ENCODE results near the gene ZBTB7A.

ZBTB7A gene

DNA sequence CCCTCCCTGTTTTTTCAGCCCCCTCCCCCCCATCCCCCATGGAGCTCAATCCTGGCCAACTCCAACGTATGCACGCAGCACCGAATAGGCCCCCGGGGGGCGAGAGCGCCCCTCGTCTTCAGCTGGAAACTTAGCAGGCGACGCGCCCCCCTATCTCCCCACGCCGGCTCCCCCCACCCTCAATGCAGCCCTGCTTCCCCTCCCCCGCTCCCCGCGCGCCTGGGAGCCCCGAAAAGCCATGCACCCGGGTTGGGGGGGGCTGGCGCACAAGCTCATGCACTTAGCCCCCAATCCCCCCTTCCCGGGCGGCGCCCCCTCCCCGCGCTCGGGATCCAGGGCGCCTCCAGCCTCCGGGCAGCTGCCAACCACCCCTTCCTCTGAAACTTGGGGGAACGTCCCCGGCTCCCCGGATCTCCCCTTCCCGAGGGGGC lies 508 bp downstream of the ZBTB7A start (continued):
- TF ChIP-seq, protein P1, sequence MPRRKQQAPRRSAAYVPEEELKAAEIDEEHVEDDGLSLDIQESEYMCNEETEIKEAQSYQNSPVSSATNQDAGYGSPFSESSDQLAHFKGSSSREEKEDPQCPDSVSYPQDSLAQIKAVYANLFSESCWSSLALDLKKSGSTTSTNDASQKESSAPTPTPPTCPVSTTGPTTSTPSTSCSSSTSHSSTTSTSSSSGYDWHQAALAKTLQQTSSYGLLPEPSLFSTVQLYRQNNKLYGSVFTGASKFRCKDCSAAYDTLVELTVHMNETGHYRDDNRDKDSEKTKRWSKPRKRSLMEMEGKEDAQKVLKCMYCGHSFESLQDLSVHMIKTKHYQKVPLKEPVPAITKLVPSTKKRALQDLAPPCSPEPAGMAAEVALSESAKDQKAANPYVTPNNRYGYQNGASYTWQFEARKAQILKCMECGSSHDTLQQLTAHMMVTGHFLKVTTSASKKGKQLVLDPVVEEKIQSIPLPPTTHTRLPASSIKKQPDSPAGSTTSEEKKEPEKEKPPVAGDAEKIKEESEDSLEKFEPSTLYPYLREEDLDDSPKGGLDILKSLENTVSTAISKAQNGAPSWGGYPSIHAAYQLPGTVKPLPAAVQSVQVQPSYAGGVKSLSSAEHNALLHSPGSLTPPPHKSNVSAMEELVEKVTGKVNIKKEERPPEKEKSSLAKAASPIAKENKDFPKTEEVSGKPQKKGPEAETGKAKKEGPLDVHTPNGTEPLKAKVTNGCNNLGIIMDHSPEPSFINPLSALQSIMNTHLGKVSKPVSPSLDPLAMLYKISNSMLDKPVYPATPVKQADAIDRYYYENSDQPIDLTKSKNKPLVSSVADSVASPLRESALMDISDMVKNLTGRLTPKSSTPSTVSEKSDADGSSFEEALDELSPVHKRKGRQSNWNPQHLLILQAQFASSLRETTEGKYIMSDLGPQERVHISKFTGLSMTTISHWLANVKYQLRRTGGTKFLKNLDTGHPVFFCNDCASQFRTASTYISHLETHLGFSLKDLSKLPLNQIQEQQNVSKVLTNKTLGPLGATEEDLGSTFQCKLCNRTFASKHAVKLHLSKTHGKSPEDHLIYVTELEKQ (tag by site-specific recombination; IDR thresholded peaks at IDR 0.05; ENCODE audit: borderline replicate concordance) = no peak
- TF ChIP-seq ZEB2 (tag by site-specific recombination; IDR thresholded peaks at IDR 0.05) (peak; percentile 56; the same call in 1 of the 2 replicates), GLIS1 (tag by site-specific recombination; IDR thresholded peaks at IDR 0.05) (peak; percentile 67), ZBTB7A (tag by site-specific recombination; IDR thresholded peaks at IDR 0.05; ENCODE audit: low read depth) (peak; percentile 91), ZBTB26 (tag by site-specific recombination; optimal IDR thresholded peaks at IDR 0.05) (peak; percentile 68), KLF9 (tag by site-specific recombination; IDR thresholded peaks at IDR 0.05; ENCODE audit: low read depth) (peak; percentile 25; the same call in 1 of the 2 replicates), ZNF768 (tag by site-specific recombination; IDR thresholded peaks at IDR 0.05) (no peak), ZNF335 (tag by site-specific recombination; conservative IDR thresholded peaks at IDR 0.05) (peak; percentile 26; the same call in 1 of the 2 replicates), ZBTB10 (tag by site-specific recombination; IDR thresholded peaks at IDR 0.05) (peak; percentile 98), ZNF169 (tag by site-specific recombination; IDR thresholded peaks at IDR 0.05) (no peak), ZFP41 (tag by site-specific recombination; IDR thresholded peaks at IDR 0.05; ENCODE audit: borderline replicate concordance) (no peak), ZNF350 (tag by site-specific recombination; IDR thresholded peaks at IDR 0.05) (no peak)
- TF ChIP-seq, protein P2, sequence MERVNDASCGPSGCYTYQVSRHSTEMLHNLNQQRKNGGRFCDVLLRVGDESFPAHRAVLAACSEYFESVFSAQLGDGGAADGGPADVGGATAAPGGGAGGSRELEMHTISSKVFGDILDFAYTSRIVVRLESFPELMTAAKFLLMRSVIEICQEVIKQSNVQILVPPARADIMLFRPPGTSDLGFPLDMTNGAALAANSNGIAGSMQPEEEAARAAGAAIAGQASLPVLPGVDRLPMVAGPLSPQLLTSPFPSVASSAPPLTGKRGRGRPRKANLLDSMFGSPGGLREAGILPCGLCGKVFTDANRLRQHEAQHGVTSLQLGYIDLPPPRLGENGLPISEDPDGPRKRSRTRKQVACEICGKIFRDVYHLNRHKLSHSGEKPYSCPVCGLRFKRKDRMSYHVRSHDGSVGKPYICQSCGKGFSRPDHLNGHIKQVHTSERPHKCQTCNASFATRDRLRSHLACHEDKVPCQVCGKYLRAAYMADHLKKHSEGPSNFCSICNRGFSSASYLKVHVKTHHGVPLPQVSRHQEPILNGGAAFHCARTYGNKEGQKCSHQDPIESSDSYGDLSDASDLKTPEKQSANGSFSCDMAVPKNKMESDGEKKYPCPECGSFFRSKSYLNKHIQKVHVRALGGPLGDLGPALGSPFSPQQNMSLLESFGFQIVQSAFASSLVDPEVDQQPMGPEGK (tag by site-specific recombination; IDR thresholded peaks at IDR 0.05) = peak; percentile 89

DNA sequence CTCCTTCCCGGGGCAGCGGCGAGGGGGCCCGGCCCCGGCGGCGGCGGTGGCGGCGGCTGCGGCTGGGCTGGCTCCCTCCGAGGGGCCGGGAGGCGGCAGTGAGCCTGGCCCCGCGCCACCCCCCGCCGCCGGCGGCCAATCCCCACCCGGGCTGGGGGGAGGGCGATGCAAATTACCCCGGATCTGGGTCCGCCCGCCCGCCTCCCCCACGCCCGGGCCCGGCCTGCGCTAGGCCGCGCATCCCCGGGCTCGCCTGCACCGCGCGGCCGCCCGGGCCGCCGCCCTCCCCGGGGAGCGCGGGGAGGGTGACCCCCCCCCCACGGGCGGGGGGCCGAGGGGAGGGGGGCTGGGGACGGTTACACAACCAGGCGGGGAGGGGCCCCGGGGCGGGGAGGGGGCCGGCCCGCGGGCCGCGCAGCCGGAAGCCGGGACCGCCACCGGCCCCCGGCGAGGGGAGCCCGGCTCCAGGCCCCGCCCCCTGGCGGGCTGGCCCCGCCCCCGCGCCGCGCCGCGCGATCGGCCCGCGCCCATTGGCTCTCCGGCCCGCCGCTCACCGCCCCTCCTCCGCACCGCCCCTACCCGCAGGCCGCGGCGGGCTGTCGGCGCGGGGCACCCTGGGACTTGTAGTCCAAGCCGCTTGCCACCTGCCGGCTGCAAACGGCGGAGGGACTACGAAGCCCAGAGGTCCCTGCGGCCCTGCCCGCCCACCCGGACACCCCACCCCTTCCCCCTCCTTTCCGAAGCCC lies 1.1 kb downstream of the ZBTB7A start:
- Histone ChIP-seq H3K9me3 (ENCODE audit: control insufficient read depth, insufficient read depth, low read depth, low read length) (no peaks in the 10 kb centered on the region), H3K36me3 (ENCODE audit: control insufficient read depth in 2 of 2, insufficient read depth in 1 of 2, low read length in 2 of 2) (peaks cover 0 to 21% of the 10 kb centered on the region in 2 experiments; a peak in 1 of 3 replicates), H3K27ac (ENCODE audit: extremely low read depth, low read depth, low read length) (peak overlapping the region; percentile 96; the same call in 1 of the 2 replicates), H3K4me1 (ENCODE audit: control insufficient read depth, insufficient read depth, low read length) (peaks cover 4% of the 10 kb centered on the region; the same call in 1 of the 2 replicates), H3K4me3 (ENCODE audit: low read depth, low read length) (peak overlapping the region; percentile 70)
- CTCF ChIA-PET = interaction anchor here (0.5 to 1.7 kb wide), 3 partner anchors 64 to 199 kb away, joined by 3 to 4 read pairs (median 3); no protein-coding TSS in a partner anchor
- POLR2A ChIA-PET = interaction anchor here (0.6 to 1.8 kb wide), 10 partner anchors 11 to 781 kb away, joined by 3 to 7 read pairs (median 4); partner anchors contain the start of genes DAPK3, EEF2 and MRPL54
- TF ChIP-seq ZFHX2 (tag by site-specific recombination; conservative IDR thresholded peaks at IDR 0.05) (peak; percentile 59; the same call in 1 of the 2 replicates), ZNF19 (tag by site-specific recombination; IDR thresholded peaks at IDR 0.05; ENCODE audit: low read depth) (no peak), PBX3 (CRISPR knock-in tag; IDR thresholded peaks at IDR 0.05) (peak; percentile 95), SP3 (tag by site-specific recombination; IDR thresholded peaks at IDR 0.05) (peak; percentile 89), SP2 (tag by site-specific recombination; IDR thresholded peaks at IDR 0.05) (peak; percentile 76), KLF9 (tag by site-specific recombination; IDR thresholded peaks at IDR 0.05; ENCODE audit: low read depth) (peak; percentile 62; the same call in 1 of the 2 replicates), KLF1 (tag by site-specific recombination; IDR thresholded peaks at IDR 0.05) (peak; percentile 14; the same call in 1 of the 2 replicates), ZNF701 (tag by site-specific recombination; IDR thresholded peaks at IDR 0.05) (no peak), KLF8 (tag by site-specific recombination; IDR thresholded peaks at IDR 0.05) (peak; percentile 59), ZNF76 (tag by site-specific recombination; IDR thresholded peaks at IDR 0.05; ENCODE audit: borderline replicate concordance, low read depth) (peak; percentile 93), EGR2 (tag by site-specific recombination; IDR thresholded peaks at IDR 0.05; ENCODE audit: low read depth) (0 out of 2 replicates have a peak, but pooled peaks have one; percentile 31), ZNF112 (tag by site-specific recombination; IDR thresholded peaks at IDR 0.05) (no peak), ZNF366 (tag by site-specific recombination; conservative IDR thresholded peaks at IDR 0.05) (no peak)

Measured in HEK293 (cell line).